GM10248 (cell line): ENCODE results near the gene KCTD1.

Experiments used
- CTCF ChIA-PET: fragments of 300-600 bp; sonication (Branson Sonifier 250); formaldehyde crosslinking; extraction: SDS; loops from one replicate; lab custom pipeline; 2021; ENCODE audit warnings: antibody characterized with exemption; lab: Yijun Ruan, JAX
- POLR2A ChIA-PET: fragments of 350-650 bp; sonication (Branson Sonifier 250); formaldehyde crosslinking; extraction: SDS; loops from one replicate; lab custom pipeline; 2020; ENCODE audit warnings: antibody characterized with exemption; lab: Yijun Ruan, JAX
- DNase-seq: peaks from one replicate; pipeline ENCODE4 v3.0.0; 2012; ENCODE audit errors: extremely low spot score
- TF ChIP-seq, protein P1 (sequence below): IDR thresholded peaks from 2 replicates; pipeline ENCODE4 v1.5.1; 2012; ENCODE audit warnings: mild to moderate bottlenecking, low read depth; ENCODE audit errors: extremely low read depth, missing control alignments, control extremely low read depth

KCTD1 gene

DNA sequence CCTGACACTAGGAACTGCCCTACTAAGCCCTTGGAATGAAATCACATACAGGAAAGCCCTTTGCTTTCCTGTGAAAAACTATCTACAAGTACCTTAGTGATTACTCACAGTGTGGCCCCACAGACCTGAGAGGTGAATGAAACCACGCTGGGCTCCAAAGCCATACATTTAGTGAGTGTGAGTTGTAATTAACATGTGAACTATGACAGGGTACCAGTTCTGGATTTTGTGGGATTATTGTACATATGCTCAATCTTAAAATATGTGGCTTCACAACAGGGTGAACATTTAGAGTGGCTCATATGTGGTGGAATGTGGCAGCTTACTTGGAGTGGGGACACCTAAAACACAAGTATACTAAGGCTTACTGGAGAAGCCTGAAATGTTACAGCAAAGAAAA is 12.3 kb downstream of the KCTD1 start:
- TF ChIP-seq, protein P1, sequence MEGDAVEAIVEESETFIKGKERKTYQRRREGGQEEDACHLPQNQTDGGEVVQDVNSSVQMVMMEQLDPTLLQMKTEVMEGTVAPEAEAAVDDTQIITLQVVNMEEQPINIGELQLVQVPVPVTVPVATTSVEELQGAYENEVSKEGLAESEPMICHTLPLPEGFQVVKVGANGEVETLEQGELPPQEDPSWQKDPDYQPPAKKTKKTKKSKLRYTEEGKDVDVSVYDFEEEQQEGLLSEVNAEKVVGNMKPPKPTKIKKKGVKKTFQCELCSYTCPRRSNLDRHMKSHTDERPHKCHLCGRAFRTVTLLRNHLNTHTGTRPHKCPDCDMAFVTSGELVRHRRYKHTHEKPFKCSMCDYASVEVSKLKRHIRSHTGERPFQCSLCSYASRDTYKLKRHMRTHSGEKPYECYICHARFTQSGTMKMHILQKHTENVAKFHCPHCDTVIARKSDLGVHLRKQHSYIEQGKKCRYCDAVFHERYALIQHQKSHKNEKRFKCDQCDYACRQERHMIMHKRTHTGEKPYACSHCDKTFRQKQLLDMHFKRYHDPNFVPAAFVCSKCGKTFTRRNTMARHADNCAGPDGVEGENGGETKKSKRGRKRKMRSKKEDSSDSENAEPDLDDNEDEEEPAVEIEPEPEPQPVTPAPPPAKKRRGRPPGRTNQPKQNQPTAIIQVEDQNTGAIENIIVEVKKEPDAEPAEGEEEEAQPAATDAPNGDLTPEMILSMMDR: no peak
- no peak for DNase-seq
- ChIA-PET POLR2A (no interaction called here), CTCF (no interaction called here)

DNA sequence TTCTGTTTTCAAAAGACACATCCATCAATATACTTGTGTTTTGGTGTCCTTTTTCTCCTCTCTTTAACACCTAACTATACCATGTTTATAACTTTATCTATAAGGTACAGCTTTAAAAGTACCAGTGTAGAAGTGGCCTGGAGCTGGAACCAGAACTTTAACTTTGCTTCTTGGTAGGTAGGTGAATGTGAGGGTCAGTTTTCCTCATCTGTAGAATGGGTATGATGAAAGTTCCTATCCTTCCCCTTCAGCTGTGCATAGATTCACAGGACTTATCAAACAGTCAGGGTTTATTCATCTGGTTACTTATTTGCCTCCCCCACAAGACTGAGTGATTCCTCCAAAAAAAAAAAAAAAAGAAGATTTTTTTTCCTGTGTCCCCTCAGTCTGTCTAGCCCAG is 12.7 kb downstream of the KCTD1 start:
- ChIA-PET POLR2A (no interaction called here), CTCF (no interaction called here)
- no peak for DNase-seq
- TF ChIP-seq, protein P1: no peak

DNA sequence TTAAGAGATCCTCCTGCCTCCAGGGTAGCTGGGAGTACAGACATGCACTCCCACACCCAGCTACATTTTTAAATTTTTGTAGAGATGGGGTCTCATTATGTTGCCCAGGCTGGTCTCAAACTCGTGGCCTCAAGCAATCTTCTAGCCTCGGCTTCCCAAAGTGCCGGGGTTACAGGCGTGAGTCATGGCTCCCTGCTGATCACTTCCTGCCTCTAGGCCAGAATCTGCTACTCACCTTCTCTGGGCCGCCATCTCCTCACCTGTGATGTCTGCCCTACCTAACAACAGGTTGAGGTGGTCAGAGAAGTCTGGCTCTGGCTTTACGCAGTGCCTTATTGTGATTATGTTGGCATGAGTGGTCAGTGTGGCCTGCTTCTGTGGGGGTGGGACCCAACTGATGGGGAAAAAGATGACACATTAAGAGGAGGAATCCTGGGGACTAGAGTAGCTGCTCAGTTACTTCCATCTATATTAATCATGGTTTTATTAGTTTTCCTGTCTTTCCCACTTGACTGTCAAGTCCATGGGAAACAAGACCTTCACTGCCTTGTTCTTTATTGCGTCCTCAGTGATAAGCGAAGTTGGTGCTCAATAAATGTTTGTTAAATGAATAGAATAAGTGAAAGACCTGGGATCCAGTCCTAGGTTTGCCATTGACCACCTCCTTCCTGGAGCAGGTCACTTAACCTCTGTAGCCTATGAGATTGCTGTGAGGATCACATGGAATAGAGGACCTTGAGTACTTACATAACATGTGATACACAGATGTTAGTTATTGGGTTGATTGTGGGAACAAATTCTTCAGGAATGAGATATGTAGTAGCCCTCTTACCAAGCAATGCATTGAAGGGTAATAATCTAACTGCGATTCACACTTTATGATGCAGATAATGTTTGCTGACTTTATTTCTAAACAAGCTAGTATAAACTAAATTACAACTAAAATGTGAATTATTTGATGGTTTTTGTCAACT is 15.7 kb downstream of the KCTD1 start:
- ChIA-PET CTCF (interaction anchor here (0.8 to 1.4 kb wide), 3 partner anchors 15 to 20 kb away, joined by 3 to 5 read pairs (median 3); partner anchors contain the start of gene KCTD1), POLR2A (no interaction called here)
- DNase-seq: no peak
- TF ChIP-seq, protein P1: no peak

DNA sequence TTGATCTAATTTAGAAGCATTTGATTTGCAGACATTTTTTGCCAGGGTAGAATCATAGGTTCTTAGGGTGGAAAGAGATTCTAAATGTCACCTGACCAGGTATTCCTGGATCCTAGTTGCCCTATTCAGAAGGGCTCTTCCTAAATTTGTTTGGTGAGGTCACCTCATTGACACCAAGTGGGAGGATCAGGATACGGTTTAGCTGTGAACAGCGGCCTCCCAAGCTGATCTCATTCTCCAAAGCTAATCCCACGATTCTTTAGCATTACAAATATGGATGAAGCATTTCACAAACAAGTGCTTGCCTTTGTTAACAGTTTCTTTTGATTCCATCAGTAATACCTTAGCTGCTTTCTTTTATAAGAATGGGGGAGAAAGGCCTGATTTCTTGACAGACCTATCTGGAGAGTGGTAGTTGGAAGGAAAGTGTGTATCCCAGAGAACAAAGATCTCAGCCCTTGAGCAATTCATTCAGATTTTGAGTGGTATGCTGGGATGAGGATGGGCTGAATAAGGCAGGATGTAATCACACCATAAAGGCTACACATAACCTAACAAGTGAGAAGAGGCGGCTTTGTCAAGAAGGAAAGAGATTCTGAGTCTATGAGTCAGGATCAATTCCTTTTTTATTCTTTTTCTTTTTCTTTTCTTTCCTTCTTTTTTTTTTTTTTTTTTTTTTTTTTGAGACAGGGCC is 16.6 kb downstream of the KCTD1 start:
- ChIA-PET CTCF (interaction anchor here (1.1 to 1.6 kb wide), 3 partner anchors 10 to 21 kb away, joined by 3 to 6 read pairs (median 5); partner anchors contain the start of gene KCTD1), POLR2A (no interaction called here)
- TF ChIP-seq, protein P1: no peak

DNA sequence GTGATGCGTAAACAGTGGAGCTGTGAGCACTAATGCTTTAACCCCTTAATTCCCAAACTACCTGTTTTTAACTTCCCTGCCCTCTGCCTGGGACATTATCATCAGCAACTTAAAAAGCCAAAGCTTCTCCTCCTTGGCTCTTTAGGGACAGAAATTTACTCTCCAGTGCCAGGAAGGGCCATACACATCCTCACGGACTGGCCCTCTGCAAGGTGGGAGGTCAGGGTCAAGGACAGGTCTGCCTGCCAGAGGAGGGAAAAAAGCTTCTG is 21.5 kb downstream of the KCTD1 start:
- ChIA-PET POLR2A (no interaction called here), CTCF (interaction anchor here (0.9 to 1.8 kb wide), 4 partner anchors 9 to 143 kb away, joined by 3 to 10 read pairs (median 4); no protein-coding TSS in a partner anchor)
- TF ChIP-seq, protein P1: no peak

More for the DNA sequence above, 16.6 kb downstream of the KCTD1 start:
- no peak for DNase-seq

DNA sequence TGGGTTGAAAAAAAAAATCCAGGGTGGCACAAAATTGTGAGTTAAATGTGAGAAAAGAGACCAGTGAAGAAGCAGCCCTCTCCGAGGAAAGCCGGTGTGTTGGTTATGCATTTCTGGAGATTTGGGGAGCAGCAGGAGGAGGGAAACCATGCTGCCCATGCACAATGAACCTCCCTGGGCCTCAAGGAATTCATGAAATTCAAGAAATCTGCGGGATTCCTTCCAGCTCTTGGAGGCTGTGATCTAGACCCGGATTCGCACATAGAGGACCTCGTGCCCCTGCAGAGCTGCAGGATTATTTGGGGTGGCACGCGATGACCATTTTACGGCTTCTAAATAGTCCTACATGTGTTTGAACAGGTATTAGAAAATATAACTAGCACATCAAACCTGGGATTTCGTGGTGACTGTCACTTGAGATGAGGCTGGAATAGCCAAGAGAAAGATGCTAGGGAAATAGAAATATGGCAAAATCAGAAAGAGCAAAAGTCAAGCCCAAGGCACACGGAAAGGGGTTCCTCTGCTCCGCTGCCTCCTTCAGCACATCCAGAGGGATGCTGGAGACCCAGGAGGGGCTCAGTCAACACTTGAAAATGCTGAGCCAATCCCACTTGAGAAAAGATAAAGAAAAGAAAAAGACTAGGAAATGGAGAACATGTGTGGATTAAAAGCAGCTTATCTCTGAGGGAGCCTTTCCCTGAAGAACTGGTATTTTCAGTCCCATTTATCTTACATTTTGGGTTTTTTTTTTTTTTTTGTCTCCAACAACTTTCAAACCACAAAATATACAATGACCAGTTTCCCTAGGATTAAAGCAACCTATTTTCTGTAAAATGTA is 22.0 kb downstream of the KCTD1 start:
- CTCF ChIA-PET: interaction anchor here (1.0 to 1.8 kb wide), 3 partner anchors 9 to 110 kb away, joined by 3 to 10 read pairs (median 4); no protein-coding TSS in a partner anchor
- no peak for DNase-seq
- TF ChIP-seq, protein P1: no peak
- POLR2A ChIA-PET: no interaction called here

More for the DNA sequence above, 21.5 kb downstream of the KCTD1 start:
- no peak for DNase-seq
